ENCODE data around the gene ZNF155.

GRCh38 chr19:44005973-44006372 lies 22.0 kb downstream of the ZNF155 start:
- TF ChIP-seq CTCF (IDR thresholded peaks at IDR 0.05; ENCODE audit: poor library complexity, severe bottlenecking) (no peak), REST (IDR thresholded peaks at IDR 0.05; ENCODE audit: borderline replicate concordance) (no peak)
